ENCODE data around the gene HAND1. TPM values are rescaled to one million over a fixed set of nuclear protein-coding genes. Genes with fewer than 3 reads are reported as not detected.

Gene HAND1
- total RNA-seq, 1 donor from 2014 or later: 0.47 TPM

DNA sequence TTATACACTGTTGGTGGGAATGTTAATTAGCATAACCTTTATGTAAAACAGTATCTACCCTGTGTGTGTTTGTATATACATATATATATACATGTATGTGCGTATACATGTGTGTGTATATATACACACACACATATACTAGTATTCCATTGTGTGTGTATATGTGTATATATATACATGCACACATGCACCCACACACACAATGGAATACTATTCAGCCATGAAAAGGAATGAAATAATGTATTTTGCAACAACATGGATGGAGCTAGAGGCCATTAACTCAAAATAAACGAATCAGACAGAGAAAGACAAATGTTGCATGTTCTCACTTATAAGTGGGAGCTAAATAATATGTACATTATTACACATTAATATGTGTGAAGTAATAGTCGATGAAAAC is 49.8 kb downstream of the HAND1 start:
- no peaks in the 10 kb centered on the region for H3K4me1 Mint-ChIP-seq (ENCODE audit: low read depth, unreplicated experiment)
- no peaks in the 10 kb centered on the region for H3K27me3 Mint-ChIP-seq (ENCODE audit: unreplicated experiment)
- TF ChIP-seq CTCF (IDR thresholded peaks at IDR 0.05; ENCODE audit: partially characterized antibody, unreplicated experiment): no peak
- H3K36me3 Mint-ChIP-seq (ENCODE audit: unreplicated experiment): no peaks in the 10 kb centered on the region
- no peak overlapping the region for H3K27ac Mint-ChIP-seq (ENCODE audit: unreplicated experiment)
- no peak for DNase-seq
- H3K9me3 Mint-ChIP-seq (ENCODE audit: unreplicated experiment): no peaks in the 10 kb centered on the region
- H3K4me3 Mint-ChIP-seq (ENCODE audit: unreplicated experiment): no peak overlapping the region

Other genes with a start within 250 kb of the HAND1 start
- 18.1 TPM for gene SAP30L, start 32.2 kb downstream of the HAND1 start, total RNA-seq (ENCODE audit: unreplicated experiment)